Stimulated activated memory B cell treated with anti-CD40 and anti-IgM and Interleukin-4, amounts not matched to agents 10 μg/mL and 1 μg/mL and 100 μg/mL, for 72 hours (primary cell): ENCODE data around the gene CGN.

Experiments used
- ATAC-seq: fragments of 150-1000 bp; cut with Tn5 transposase; 2 replicates; pipeline ENCODE4 v1.10.0; 2021
- H3K27ac Mint-ChIP-seq: one replicate; pipeline ENCODE4 v1.8.0; 2022; ENCODE audit warnings: mild to moderate bottlenecking, mixed read lengths
- H3K27me3 Mint-ChIP-seq: one replicate; pipeline ENCODE4 v1.8.0; 2022; ENCODE audit warnings: mixed read lengths
- H3K36me3 Mint-ChIP-seq: one replicate; pipeline ENCODE4 v1.8.0; 2022; ENCODE audit warnings: mixed read lengths
- H3K4me1 Mint-ChIP-seq: one replicate; pipeline ENCODE4 v1.8.0; 2022; ENCODE audit warnings: mixed read lengths
- H3K4me3 Mint-ChIP-seq: one replicate; pipeline ENCODE4 v1.8.0; 2022; ENCODE audit warnings: mild to moderate bottlenecking, moderate library complexity, mixed read lengths
- H3K9me3 Mint-ChIP-seq: one replicate; pipeline ENCODE4 v1.8.0; 2022; ENCODE audit warnings: mixed read lengths

The CGN gene

GRCh38 chr1:151486557-151486956 is 24.6 kb upstream of the CGN start:
- Mint-ChIP-seq H3K27ac (no peak overlapping the region), H3K9me3 (no peaks in the 10 kb centered on the region), H3K4me1 (no peaks in the 10 kb centered on the region), H3K27me3 (no peaks in the 10 kb centered on the region), H3K4me3 (no peak overlapping the region), H3K36me3 (no peaks in the 10 kb centered on the region)
- ATAC-seq: no peak

DNA sequence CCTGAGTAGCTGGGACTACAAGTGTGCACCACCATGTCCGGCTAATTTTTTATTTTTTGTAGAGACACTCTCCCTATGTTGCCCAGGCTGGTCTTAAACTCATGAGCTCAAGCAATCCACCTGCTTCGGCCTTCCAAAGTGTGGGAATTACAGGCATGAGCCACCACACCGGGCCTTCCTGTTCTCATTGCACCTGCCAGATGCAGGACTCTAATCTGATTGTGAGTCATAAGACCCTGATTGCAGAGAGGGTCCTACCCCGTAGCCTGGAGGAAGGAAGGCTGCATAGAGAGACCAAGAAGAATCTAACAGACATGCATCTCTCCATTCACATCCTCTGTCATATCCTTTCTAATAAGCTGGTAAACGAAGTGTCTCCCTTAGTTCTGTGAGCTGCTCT is 19.5 kb upstream of the CGN start:
- no peaks in the 10 kb centered on the region for H3K9me3 Mint-ChIP-seq
- ATAC-seq: no peak
- H3K4me3 Mint-ChIP-seq: no peak overlapping the region
- no peak overlapping the region for H3K27ac Mint-ChIP-seq
- H3K36me3 Mint-ChIP-seq: no peaks in the 10 kb centered on the region
- peaks cover 7% of the 10 kb centered on the region for H3K4me1 Mint-ChIP-seq
- H3K27me3 Mint-ChIP-seq: no peaks in the 10 kb centered on the region

GRCh38 chr1:151492120-151492519 is 19.1 kb upstream of the CGN start:
- no peaks in the 10 kb centered on the region for H3K27me3 Mint-ChIP-seq
- no peaks in the 10 kb centered on the region for H3K9me3 Mint-ChIP-seq
- no peaks in the 10 kb centered on the region for H3K36me3 Mint-ChIP-seq
- no peak overlapping the region for H3K27ac Mint-ChIP-seq
- H3K4me3 Mint-ChIP-seq: no peak overlapping the region
- peaks cover 7% of the 10 kb centered on the region for H3K4me1 Mint-ChIP-seq
- no peak for ATAC-seq

DNA sequence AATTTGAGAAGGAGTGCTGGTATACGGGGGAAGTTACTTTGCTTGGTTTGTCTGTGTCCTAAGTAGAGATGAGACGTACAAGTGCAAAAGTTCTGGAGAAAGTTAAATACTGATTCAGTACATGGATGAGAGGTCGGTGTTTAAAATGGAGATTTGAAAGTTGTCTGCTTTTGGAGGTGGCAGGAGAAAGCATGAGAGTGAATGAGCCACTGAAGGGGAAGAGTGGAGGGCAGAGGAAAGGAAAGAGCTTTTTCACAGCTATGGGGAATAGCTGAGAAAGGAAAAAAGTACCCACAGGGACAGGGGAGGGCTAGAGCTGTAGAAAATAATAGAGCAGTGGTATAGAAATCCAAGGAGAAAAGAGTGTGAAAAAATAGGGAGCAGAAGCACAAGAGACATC is 18.1 kb upstream of the CGN start:
- Mint-ChIP-seq H3K36me3 (no peaks in the 10 kb centered on the region), H3K4me1 (peaks cover 7% of the 10 kb centered on the region), H3K4me3 (no peak overlapping the region), H3K27ac (no peak overlapping the region), H3K27me3 (no peaks in the 10 kb centered on the region), H3K9me3 (no peaks in the 10 kb centered on the region)
- ATAC-seq: no peak

DNA sequence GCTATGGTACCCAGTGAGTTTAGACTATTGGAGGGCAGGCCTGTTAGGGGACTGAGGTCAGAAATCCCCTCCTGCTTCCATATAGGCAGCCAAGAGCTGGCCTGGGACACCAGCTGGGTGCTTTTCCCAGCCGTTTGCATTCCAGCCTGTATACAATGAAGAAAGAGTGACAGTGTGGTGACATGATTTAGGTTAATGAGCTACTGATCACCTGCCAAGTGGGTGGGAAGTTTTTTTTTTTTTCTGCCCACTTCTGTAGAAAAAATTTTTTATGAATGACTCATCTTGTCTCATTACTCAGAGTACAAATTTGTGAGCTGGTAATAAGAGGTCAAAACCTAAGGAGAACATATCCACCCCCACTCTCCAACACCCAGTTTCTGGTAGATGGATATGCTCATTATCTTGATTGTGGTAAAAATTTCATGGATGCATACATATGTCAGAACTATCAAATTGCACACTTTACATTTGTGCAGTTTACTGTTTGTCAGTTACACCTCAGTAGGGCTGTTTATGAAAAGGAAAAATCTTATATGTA is 16.4 kb upstream of the CGN start:
- H3K9me3 Mint-ChIP-seq: no peaks in the 10 kb centered on the region
- H3K27ac Mint-ChIP-seq: no peak overlapping the region
- H3K36me3 Mint-ChIP-seq: no peaks in the 10 kb centered on the region
- peaks cover 7% of the 10 kb centered on the region for H3K4me1 Mint-ChIP-seq
- H3K27me3 Mint-ChIP-seq: no peaks in the 10 kb centered on the region
- no peak overlapping the region for H3K4me3 Mint-ChIP-seq
- peak; percentile 57 for ATAC-seq

GRCh38 chr1:151495316-151495715 is 15.9 kb upstream of the CGN start:
- Mint-ChIP-seq H3K27me3 (no peaks in the 10 kb centered on the region), H3K9me3 (no peaks in the 10 kb centered on the region), H3K4me3 (no peak overlapping the region), H3K36me3 (no peaks in the 10 kb centered on the region), H3K27ac (no peak overlapping the region), H3K4me1 (peaks cover 7% of the 10 kb centered on the region)
- no peak for ATAC-seq

DNA sequence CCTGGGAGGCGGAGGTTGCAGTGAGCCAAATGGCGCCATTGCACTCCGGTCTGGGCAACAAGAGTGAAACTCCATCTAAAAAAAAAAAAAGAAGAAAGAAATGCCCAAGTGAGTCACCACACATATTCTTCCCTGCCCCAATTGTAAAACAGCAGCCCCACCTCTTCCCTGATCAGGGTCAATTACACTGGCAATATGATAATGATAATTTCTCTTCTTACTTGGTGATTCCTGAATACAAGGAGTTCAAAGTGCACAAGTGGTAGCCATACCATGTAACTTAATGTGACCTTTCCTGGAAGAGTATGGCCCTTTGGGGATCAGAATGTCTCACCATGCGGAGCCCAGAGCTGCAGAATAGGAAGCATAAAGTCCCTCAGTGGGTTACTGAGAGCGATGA is 11.8 kb upstream of the CGN start:
- ATAC-seq: no peak
- H3K4me3 Mint-ChIP-seq: no peak overlapping the region
- H3K27me3 Mint-ChIP-seq: no peaks in the 10 kb centered on the region

DNA sequence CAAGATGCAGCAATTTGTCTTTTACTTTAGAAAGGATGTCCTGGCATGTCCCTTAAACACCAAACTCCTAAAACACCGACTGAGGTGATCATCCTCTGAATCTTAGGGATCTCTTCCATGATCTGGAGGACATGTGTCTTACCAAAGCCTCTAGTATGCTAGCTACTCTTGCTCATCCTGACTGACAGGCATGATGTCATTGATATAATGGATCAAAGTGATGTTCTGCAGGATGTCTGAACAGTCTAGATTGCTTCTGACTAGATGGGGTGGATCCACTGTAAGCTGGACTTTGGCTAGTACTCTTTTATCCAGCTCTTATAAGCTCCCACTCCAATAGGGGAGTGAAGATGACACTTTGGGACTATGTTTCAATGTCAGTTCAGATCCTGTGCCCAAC is 11.3 kb upstream of the CGN start:
- no peaks in the 10 kb centered on the region for H3K27me3 Mint-ChIP-seq
- no peak overlapping the region for H3K4me3 Mint-ChIP-seq
- H3K36me3 Mint-ChIP-seq: no peaks in the 10 kb centered on the region
- no peaks in the 10 kb centered on the region for H3K9me3 Mint-ChIP-seq
- no peak for ATAC-seq
- peaks cover 3% of the 10 kb centered on the region for H3K4me1 Mint-ChIP-seq
- H3K27ac Mint-ChIP-seq: no peak overlapping the region

More for the DNA sequence above, 11.8 kb upstream of the CGN start:
- Mint-ChIP-seq H3K9me3 (no peaks in the 10 kb centered on the region), H3K36me3 (no peaks in the 10 kb centered on the region), H3K4me1 (peaks cover 7% of the 10 kb centered on the region), H3K27ac (no peak overlapping the region)

- Mint-ChIP-seq H3K4me3 (no peak overlapping the region), H3K27ac (no peak overlapping the region), H3K9me3 (no peaks in the 10 kb centered on the region), H3K36me3 (no peaks in the 10 kb centered on the region), H3K27me3 (no peaks in the 10 kb centered on the region), H3K4me1 (no peaks in the 10 kb centered on the region)
- no peak for ATAC-seq
These were observed 9.7 kb upstream of the CGN start for GRCh38 chr1:151501474-151501873.

- Mint-ChIP-seq H3K36me3 (no peaks in the 10 kb centered on the region), H3K4me3 (no peak overlapping the region), H3K9me3 (no peaks in the 10 kb centered on the region), H3K27me3 (no peaks in the 10 kb centered on the region), H3K27ac (no peak overlapping the region), H3K4me1 (no peaks in the 10 kb centered on the region)
- no peak for ATAC-seq
These were observed 9.0 kb upstream of the CGN start for GRCh38 chr1:151502035-151502700.

- Mint-ChIP-seq H3K9me3 (no peaks in the 10 kb centered on the region), H3K27ac (no peak overlapping the region), H3K27me3 (no peaks in the 10 kb centered on the region), H3K36me3 (no peaks in the 10 kb centered on the region), H3K4me1 (no peaks in the 10 kb centered on the region), H3K4me3 (no peak overlapping the region)
- ATAC-seq: no peak
These were observed 8.1 kb upstream of the CGN start for GRCh38 chr1:151502859-151503780.

- Mint-ChIP-seq H3K27ac (no peak overlapping the region), H3K27me3 (no peaks in the 10 kb centered on the region), H3K36me3 (no peaks in the 10 kb centered on the region), H3K9me3 (no peaks in the 10 kb centered on the region), H3K4me1 (no peaks in the 10 kb centered on the region), H3K4me3 (no peak overlapping the region)
- ATAC-seq: no peak
These were observed 6.9 kb upstream of the CGN start for GRCh38 chr1:151504252-151504651.

GRCh38 chr1:151504759-151505158 is 6.4 kb upstream of the CGN start:
- Mint-ChIP-seq H3K4me3 (no peak overlapping the region), H3K36me3 (no peaks in the 10 kb centered on the region), H3K27me3 (no peaks in the 10 kb centered on the region), H3K27ac (no peak overlapping the region), H3K4me1 (no peaks in the 10 kb centered on the region), H3K9me3 (no peaks in the 10 kb centered on the region)
- no peak for ATAC-seq

DNA sequence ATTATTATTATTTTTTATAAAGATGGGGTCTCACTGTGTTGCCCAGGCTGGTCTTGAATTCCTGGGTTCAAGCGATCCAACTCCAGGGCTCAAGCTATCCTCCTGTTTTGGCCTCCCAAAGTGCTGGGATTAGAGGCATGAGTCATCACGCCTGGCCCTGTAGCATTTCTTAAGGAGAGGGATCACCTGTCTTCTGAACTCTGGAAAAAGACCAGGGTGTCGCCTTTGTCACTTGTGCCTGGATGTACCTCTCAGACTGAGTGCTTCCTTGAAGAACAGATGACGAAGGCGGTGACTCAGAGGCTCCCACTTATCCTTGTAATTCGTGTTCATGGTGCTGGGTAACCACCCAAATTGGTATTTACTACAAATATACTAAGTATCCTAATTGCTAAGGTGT is 2.4 kb upstream of the CGN start:
- H3K4me3 Mint-ChIP-seq: no peak overlapping the region

GRCh38 chr1:151509350-151510019 is 1.7 kb upstream of the CGN start:
- Mint-ChIP-seq H3K27ac (no peak overlapping the region), H3K36me3 (no peaks in the 10 kb centered on the region)
- ATAC-seq: no peak

More for the DNA sequence above, 2.4 kb upstream of the CGN start:
- Mint-ChIP-seq H3K36me3 (no peaks in the 10 kb centered on the region), H3K9me3 (no peaks in the 10 kb centered on the region), H3K27ac (no peak overlapping the region), H3K4me1 (peaks cover 32% of the 10 kb centered on the region), H3K27me3 (no peaks in the 10 kb centered on the region)
- no peak for ATAC-seq

More at GRCh38 chr1:151509350-151510019, 1.7 kb upstream of the CGN start:
- H3K4me1 Mint-ChIP-seq: peaks cover 34% of the 10 kb centered on the region
- no peaks in the 10 kb centered on the region for H3K9me3 Mint-ChIP-seq
- H3K27me3 Mint-ChIP-seq: no peaks in the 10 kb centered on the region
- H3K4me3 Mint-ChIP-seq: no peak overlapping the region
